IMR-90 (cell line): ENCODE measurements around the gene CSNK1G2. TPM values are rescaled to one million over a fixed set of nuclear protein-coding genes. Genes with fewer than 3 reads are reported as not detected.
A peak's percentile ranks its signal among the peaks of the same experiment; 100 is the strongest.

Source experiments
- ATAC-seq: fragments of 200-7000 bp; cut with Tn5 transposase; 2 replicates; pipeline ENCODE4 v1.9.1; 2020; ENCODE audit warnings: low read depth, mild to moderate bottlenecking, moderate library complexity
- BruUV-seq: library from RNA; stranded (reverse); fragments of 400-500 nt; replicated peaks from 2 replicates; lab custom pipeline; 2021; lab: Mats Ljungman, UMichigan
- CTCF ChIA-PET: fragments of 300-600 bp; formaldehyde crosslinking; extraction: SDS; loops from one replicate; lab custom pipeline; 2021; ENCODE audit warnings: antibody characterized with exemption; lab: Yijun Ruan, JAX
- POLR2A ChIA-PET: fragments of 300-600 bp; sonication (Branson Sonifier 250); formaldehyde crosslinking; loops from one replicate; lab custom pipeline; 2022; ENCODE audit warnings: antibody characterized with exemption; ENCODE audit not compliant: unreplicated experiment; lab: Charles Lee
- DNase-seq: peaks from one replicate; pipeline ENCODE4 v3.0.0; 2013
- H2AFZ ChIP-seq: replicated peaks from 2 replicates; pipeline ENCODE3; 2013; ENCODE audit warnings: low read length, mild to moderate bottlenecking; ENCODE audit not compliant: poor library complexity
- H2AK5ac ChIP-seq: 2 replicates; pipeline ENCODE4 v1.6.1; 2013; ENCODE audit warnings: low read depth, low read length, inconsistent platforms
- H2AK9ac ChIP-seq: replicated peaks from 2 replicates; pipeline ENCODE3; 2013; ENCODE audit warnings: mild to moderate bottlenecking, low read depth, low read length, moderate library complexity; ENCODE audit not compliant: poor library complexity
- H2BK120ac ChIP-seq: 2 replicates; pipeline ENCODE4 v1.6.1; 2013; ENCODE audit warnings: low read depth, low read length, inconsistent platforms
- H2BK15ac ChIP-seq: 3 replicates; pipeline ENCODE4 v1.6.1; 2013; ENCODE audit warnings: low read depth, low read length, inconsistent platforms
- H2BK20ac ChIP-seq: 2 replicates; pipeline ENCODE4 v1.6.1; 2013; ENCODE audit warnings: low read depth, mild to moderate bottlenecking, inconsistent platforms, low read length, moderate library complexity
- H2BK5ac ChIP-seq: 2 replicates; pipeline ENCODE4 v1.6.1; 2013; ENCODE audit warnings: mild to moderate bottlenecking, low read depth, low read length, inconsistent platforms; ENCODE audit not compliant: poor library complexity, severe bottlenecking
- H3K14ac ChIP-seq: replicated peaks from 2 replicates; pipeline ENCODE4 v1.6.1; 2013; ENCODE audit warnings: low read depth, low read length, inconsistent platforms
- H3K18ac ChIP-seq: 2 replicates; pipeline ENCODE4 v1.6.1; 2013; ENCODE audit warnings: low read depth, low read length, control low read depth
- H3K23ac ChIP-seq: 2 replicates; pipeline ENCODE4 v1.6.1; 2013; ENCODE audit warnings: low read depth, low read length, inconsistent platforms
- H3K27ac ChIP-seq: 2 replicates; pipeline ENCODE4 v1.5.1; 2013; ENCODE audit warnings: mild to moderate bottlenecking, control low read depth, low read length; ENCODE audit not compliant: insufficient read depth
- H3K27me3 ChIP-seq: 2 replicates; pipeline ENCODE4 v1.6.1; 2013; ENCODE audit warnings: low read length; ENCODE audit not compliant: control insufficient read depth, insufficient read depth
- H3K36me3 ChIP-seq: 2 replicates; pipeline ENCODE4 v1.6.1; 2013; ENCODE audit warnings: low read length, mixed read lengths; ENCODE audit not compliant: control insufficient read depth, insufficient read depth
- H3K4ac ChIP-seq: 2 replicates; pipeline ENCODE4 v1.6.1; 2013; ENCODE audit warnings: low read depth, low read length, inconsistent platforms
- H3K4me1 ChIP-seq: 2 replicates; pipeline ENCODE4 v1.6.1; 2013; ENCODE audit warnings: low read length, mixed read lengths; ENCODE audit not compliant: control insufficient read depth, insufficient read depth
- H3K4me2 ChIP-seq: 2 replicates; pipeline ENCODE4 v1.6.1; 2013; ENCODE audit warnings: low read depth, mild to moderate bottlenecking, control low read depth, low read length, moderate library complexity
- H3K4me3 ChIP-seq: 2 replicates; pipeline ENCODE4 v1.5.1; 2013; ENCODE audit warnings: low read depth, mild to moderate bottlenecking, control low read depth, low read length, moderate library complexity; ENCODE audit not compliant: insufficient read depth
- H3K56ac ChIP-seq: 2 replicates; pipeline ENCODE4 v1.6.1; 2013; ENCODE audit warnings: low read length, inconsistent platforms; ENCODE audit not compliant: insufficient read depth; ENCODE audit errors: extremely low read depth
- H3K79me1 ChIP-seq, 2 experiments: 2 replicates each; pipeline ENCODE4 v1.6.1; 2013; ENCODE audit warnings: low read length in 2 of 2, inconsistent platforms in 1 of 2, low read depth in 1 of 2
- H3K9ac ChIP-seq: 2 replicates; pipeline ENCODE4 v1.6.1; 2013; ENCODE audit warnings: low read depth, low read length, control low read depth
- H3K9me1 ChIP-seq: 2 replicates; pipeline ENCODE4 v1.6.1; 2013; ENCODE audit warnings: low read length, inconsistent platforms; ENCODE audit not compliant: insufficient read depth
- H3K9me3 ChIP-seq: 2 replicates; pipeline ENCODE4 v1.6.1; 2013; ENCODE audit warnings: low read length; ENCODE audit not compliant: control insufficient read depth, insufficient read depth
- H4K20me1 ChIP-seq: 2 replicates; pipeline ENCODE4 v1.6.1; 2013; ENCODE audit warnings: low read length, inconsistent platforms; ENCODE audit not compliant: insufficient read depth
- H4K5ac ChIP-seq: 2 replicates; pipeline ENCODE4 v1.6.1; 2013; ENCODE audit warnings: mild to moderate bottlenecking, low read depth, low read length, control low read depth
- H4K8ac ChIP-seq, 2 experiments: 2 replicates each; pipeline ENCODE4 v1.6.1; 2013; ENCODE audit warnings: low read depth in 2 of 2, low read length in 2 of 2, control low read depth in 1 of 2, inconsistent platforms in 1 of 2
- H4K91ac ChIP-seq: 2 replicates; pipeline ENCODE4 v1.6.1; 2013; ENCODE audit warnings: low read depth, low read length, inconsistent platforms; ENCODE audit not compliant: insufficient read depth
- BHLHE40 ChIP-seq: fragments of 150-350 bp; IDR thresholded peaks from 2 replicates; pipeline ENCODE4 v1.6.1; 2016; ENCODE audit warnings: mild to moderate bottlenecking, low read depth, low read length
- NFE2L2 ChIP-seq: fragments of 150-350 bp; IDR thresholded peaks from 2 replicates; pipeline ENCODE4 v1.6.1; 2016; ENCODE audit warnings: low read depth, mild to moderate bottlenecking, low read length
- RAD21 ChIP-seq: IDR thresholded peaks from 2 replicates; pipeline ENCODE4 v1.6.1; 2012; ENCODE audit warnings: low read length, improper control_type of control experiment
- RCOR1 ChIP-seq: IDR thresholded peaks from 2 replicates; pipeline ENCODE4 v1.6.1; 2012; ENCODE audit warnings: mild to moderate bottlenecking, low read length, improper control_type of control experiment; ENCODE audit not compliant: insufficient replicate concordance
- WGBS, 2 experiments: methylation state at CpG; one replicate each; pipeline versions ENCODE4 v1.1.5 to v1.1.7; 2013; ENCODE audit warnings: missing lambda C conversion rate in 2 of 2; ENCODE audit not compliant: insufficient read length in 1 of 2; ENCODE audit errors: extremely low coverage in 2 of 2; 5-methylcytosine and 5-hydroxymethylcytosine counted together
- dilution Hi-C: fragments of 300-500 bp; cut with HindIII; formaldehyde crosslinking; loops from one replicate; pipeline ENCODE4 v1.14.3; 2018; ENCODE audit warnings: low sequenced_read_pairs; ENCODE audit not compliant: unreplicated experiment
- in situ Hi-C: fragments of 300-500 bp; cut with MboI; formaldehyde crosslinking; loops from 3 replicates; pipeline ENCODE4 v1.14.3; 2019; ENCODE audit warnings: low sequenced_read_pairs, inconsistent platforms, mixed read lengths
- intact Hi-C: fragments of 100-400 bp; cut with micrococcal nuclease; formaldehyde crosslinking; loops from 2 replicates; pipeline ENCODE4 v1.10.0; 2022
- polyA plus RNA-seq, 3 experiments: library from polyadenylated mRNA; depleted of rRNA; stranded (reverse); fragments of >200 nt; gene quantifications; 2 replicates each; pipeline ENCODE4 v1.2.3, GENCODE V29; 2012; ENCODE audit warnings: low replicate concordance in 1 of 3
- total RNA-seq: library from RNA; depleted of rRNA; stranded (reverse); fragments of >200 nt; gene quantifications from 2 replicates; pipeline ENCODE4 v1.2.3, GENCODE V29; 2012

The CSNK1G2 gene
- total and polyA plus RNA-seq, 2 of the 4 experiments (the other 2 are of a cell fraction), result 38.0 to 96.3 TPM

DNA sequence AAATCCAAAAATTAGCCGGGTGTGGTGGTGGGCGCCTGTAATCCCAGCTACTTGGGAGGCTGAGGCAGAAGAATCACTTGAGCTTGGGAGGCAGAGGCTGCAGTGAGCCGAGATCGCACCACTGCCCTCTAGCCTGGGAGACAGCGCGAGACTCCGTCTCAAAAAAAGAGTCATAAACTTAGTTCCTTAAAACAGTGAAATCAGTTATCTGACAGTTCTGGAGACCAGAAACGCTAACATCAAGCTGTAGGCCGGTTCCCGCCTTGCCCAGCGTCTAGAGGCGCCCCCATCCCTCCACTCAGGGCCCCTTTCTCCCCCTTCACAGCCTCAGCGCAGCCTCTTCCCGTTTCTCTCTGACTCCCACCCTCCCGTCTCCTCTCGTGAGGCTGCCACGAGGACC lies 23.8 kb upstream of the CSNK1G2 start:
- CTCF ChIA-PET, result no interaction called here
- Histone ChIP-seq H2BK5ac (no peak overlapping the region), H2AFZ (peak overlapping the region; percentile 67), H3K56ac (no peak overlapping the region), H4K8ac (no peak overlapping the region), H2BK20ac (no peak overlapping the region), H3K9me3 (no peaks in the 10 kb centered on the region), H3K27ac (no peak overlapping the region), H2AK5ac (no peak overlapping the region), H3K27me3 (no peaks in the 10 kb centered on the region), H3K23ac (no peak overlapping the region), H3K4ac (no peak overlapping the region), H3K4me3 (no peak overlapping the region), H2AK9ac (no peak overlapping the region), H4K91ac (no peak overlapping the region), H4K20me1 (peaks cover 24% of the 10 kb centered on the region), H3K18ac (no peak overlapping the region), H3K14ac (no peak overlapping the region), H2BK120ac (no peak overlapping the region), H3K9ac (no peak overlapping the region), H2BK15ac (no peak overlapping the region), H3K79me1 (peaks cover 3 to 29% of the 10 kb centered on the region in 2 experiments; a peak in 3 of 4 replicates), H3K9me1 (no peaks in the 10 kb centered on the region), H3K4me1 (no peaks in the 10 kb centered on the region), H4K5ac (no peak overlapping the region), H3K4me2 (no peak overlapping the region), H3K36me3 (peaks cover 55% of the 10 kb centered on the region)
- ATAC-seq, result no peak
- TF ChIP-seq BHLHE40 (no peak), RAD21 (no peak), RCOR1 (no peak), NFE2L2 (no peak)
- in situ Hi-C loops, result no loop called here
- BruUV-seq, result no TSS peak
- no peak for DNase-seq
- intact Hi-C loops, result no loop called here
- WGBS, 2 experiments, result 87% methylated on average over 9 of the region's 17 CpGs; no CpG with 5 or more reads in 1 of the 2 experiments
- dilution Hi-C loops, result no loop called here
- POLR2A ChIA-PET, result no interaction called here
